22Rv1 (cell line): Measurements from ENCODE around the gene WWOX.

ENCODE experiments used
- H3K27ac ChIP-seq: fragments of 450-650 bp; 2 replicates; pipeline ENCODE4 v1.5.1; 2017
- ZFX ChIP-seq: fragments of 450-650 bp; IDR thresholded peaks from 2 replicates; pipeline ENCODE4 v1.6.1; 2017; ENCODE audit warnings: antibody characterized with exemption, borderline replicate concordance
- TF ChIP-seq, protein P1 (sequence below): fragments of 450-650 bp; IDR thresholded peaks from 2 replicates; pipeline ENCODE4 v1.5.1; 2017; ENCODE audit warnings: mild to moderate bottlenecking

The WWOX gene

GRCh38 chr16:78094998-78095397 lies 4.5 kb upstream of the WWOX start:
- H3K27ac ChIP-seq = no peak overlapping the region
- TF ChIP-seq, protein P1, sequence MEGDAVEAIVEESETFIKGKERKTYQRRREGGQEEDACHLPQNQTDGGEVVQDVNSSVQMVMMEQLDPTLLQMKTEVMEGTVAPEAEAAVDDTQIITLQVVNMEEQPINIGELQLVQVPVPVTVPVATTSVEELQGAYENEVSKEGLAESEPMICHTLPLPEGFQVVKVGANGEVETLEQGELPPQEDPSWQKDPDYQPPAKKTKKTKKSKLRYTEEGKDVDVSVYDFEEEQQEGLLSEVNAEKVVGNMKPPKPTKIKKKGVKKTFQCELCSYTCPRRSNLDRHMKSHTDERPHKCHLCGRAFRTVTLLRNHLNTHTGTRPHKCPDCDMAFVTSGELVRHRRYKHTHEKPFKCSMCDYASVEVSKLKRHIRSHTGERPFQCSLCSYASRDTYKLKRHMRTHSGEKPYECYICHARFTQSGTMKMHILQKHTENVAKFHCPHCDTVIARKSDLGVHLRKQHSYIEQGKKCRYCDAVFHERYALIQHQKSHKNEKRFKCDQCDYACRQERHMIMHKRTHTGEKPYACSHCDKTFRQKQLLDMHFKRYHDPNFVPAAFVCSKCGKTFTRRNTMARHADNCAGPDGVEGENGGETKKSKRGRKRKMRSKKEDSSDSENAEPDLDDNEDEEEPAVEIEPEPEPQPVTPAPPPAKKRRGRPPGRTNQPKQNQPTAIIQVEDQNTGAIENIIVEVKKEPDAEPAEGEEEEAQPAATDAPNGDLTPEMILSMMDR = no peak

- TF ChIP-seq, protein P1 = no peak
- no peak for TF ChIP-seq ZFX
- H3K27ac ChIP-seq = no peak overlapping the region
Observed at GRCh38 chr16:78096386-78096785, 3.1 kb upstream of the WWOX start.

- no peak overlapping the region for H3K27ac ChIP-seq
- no peak for TF ChIP-seq ZFX
- TF ChIP-seq, protein P1 = no peak
Observed at GRCh38 chr16:78097548-78097947, 1.9 kb upstream of the WWOX start.

DNA sequence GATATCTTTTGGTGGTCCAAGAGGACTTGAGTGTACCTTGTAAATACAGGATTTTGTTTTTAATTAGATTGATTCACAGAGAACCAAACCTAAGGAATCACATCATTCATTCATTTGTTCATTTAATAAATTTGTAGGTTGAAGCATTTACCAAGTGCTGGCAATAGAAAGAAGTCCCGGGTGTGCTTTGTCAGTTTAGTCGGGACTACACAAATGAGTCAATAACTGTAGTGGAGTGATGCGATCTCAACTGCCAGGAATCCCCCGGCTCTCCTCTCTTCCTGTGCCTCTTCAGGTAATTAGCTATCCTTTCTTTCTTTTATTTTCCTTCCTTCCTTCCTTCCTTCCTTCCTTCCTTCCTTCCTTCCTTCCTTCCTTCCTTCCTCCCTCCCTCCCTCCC lies 1.4 kb upstream of the WWOX start:
- H3K27ac ChIP-seq = no peak overlapping the region
- TF ChIP-seq ZFX = no peak
- TF ChIP-seq, protein P1 = no peak

DNA sequence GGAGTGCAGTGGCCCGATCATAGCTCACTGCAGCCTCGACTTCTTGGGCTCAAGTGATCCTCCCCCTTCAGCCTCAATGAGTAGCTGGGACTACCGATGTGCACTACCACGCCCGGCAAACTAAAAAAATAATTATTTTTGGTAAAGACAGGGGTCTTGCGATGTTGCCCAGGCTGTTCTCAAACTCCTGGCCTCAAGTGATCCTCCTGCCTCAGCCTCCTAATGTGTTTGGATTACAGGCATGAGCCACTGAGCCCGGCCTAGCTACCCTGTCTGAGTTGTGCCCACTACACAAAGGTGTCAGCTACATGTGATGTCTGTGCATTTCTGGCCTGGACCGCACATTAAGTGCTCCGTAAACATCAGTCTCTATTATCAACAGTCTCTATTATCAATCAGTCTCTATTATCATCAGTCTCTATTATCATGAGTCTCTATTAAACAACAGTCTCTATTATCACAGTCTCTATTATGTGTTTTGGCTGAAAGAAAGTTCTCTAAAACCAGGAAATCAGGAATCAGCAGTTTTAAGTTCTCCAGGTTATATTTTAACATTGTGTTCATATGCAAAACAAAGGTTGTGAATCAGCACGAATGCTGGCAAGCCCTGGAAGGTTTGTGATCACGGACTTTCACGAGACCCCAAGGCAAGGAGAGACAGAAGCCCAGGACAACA lies 721 bp upstream of the WWOX start:
- TF ChIP-seq ZFX = no peak
- TF ChIP-seq, protein P1 = no peak
- peak overlapping the region; percentile 91 for H3K27ac ChIP-seq

DNA sequence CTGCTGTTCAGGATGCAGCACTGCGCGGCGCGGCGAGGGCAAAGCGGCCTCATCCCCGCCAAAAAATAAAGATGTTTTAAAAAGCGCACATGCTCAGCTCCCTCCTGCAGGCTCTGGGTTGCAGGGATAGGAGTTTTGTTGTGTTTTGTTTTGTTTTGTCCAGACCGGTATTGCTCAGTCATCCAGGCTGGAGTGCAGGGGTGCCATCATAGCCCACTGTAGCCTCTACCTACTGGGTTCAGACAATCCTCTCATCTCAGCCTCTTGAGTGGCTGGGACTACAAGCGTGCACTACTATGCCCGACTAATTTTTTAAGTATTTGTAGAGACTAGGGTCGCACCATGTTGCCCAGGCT lies 636 bp downstream of the WWOX start:
- TF ChIP-seq ZFX = no peak
- TF ChIP-seq, protein P1 = peak; percentile 55
- peak overlapping the region; percentile 91 for H3K27ac ChIP-seq

GRCh38 chr16:78102122-78102660 lies 2.7 kb downstream of the WWOX start:
- H3K27ac ChIP-seq = no peak overlapping the region
- TF ChIP-seq, protein P1 = no peak
- no peak for TF ChIP-seq ZFX
